Neutrophil (primary cell): ENCODE results near the gene AP2B1.
A peak's percentile ranks its signal among the peaks of the same experiment; 100 is the strongest.

Experiments
- H3K27ac ChIP-seq: fragments of 200-600 bp; sonication (generic); 2 replicates; pipeline ENCODE4 v1.5.1; 2016; ENCODE audit warnings: mild to moderate bottlenecking, moderate library complexity
- H3K27me3 ChIP-seq: fragments of 200-600 bp; sonication (generic); 2 replicates; pipeline ENCODE4 v1.6.0; 2016; ENCODE audit warnings: mild to moderate bottlenecking
- H3K36me3 ChIP-seq: fragments of 200-600 bp; sonication (generic); 2 replicates; pipeline ENCODE4 v1.5.1; 2017
- H3K4me1 ChIP-seq, 2 experiments: fragments of 200-600 bp in 1 of 2; sonication (generic) in 1 of 2; 1 replicate in 1 of 2; 2 replicates in 1 of 2; pipeline versions ENCODE4 v1.5.1 to v1.6.1; 2013 to 2016; ENCODE audit warnings: low read depth in 1 of 2, low read length in 1 of 2, mild to moderate bottlenecking in 1 of 2, moderate library complexity in 1 of 2; ENCODE audit not compliant: control insufficient read depth in 1 of 2, insufficient read depth in 1 of 2
- H3K4me3 ChIP-seq, 2 experiments: fragments of 200-600 bp in 1 of 2; sonication (generic) in 1 of 2; 1 replicate in 1 of 2; 2 replicates in 1 of 2; pipeline ENCODE4 v1.5.1; 2013 to 2016; ENCODE audit warnings: low read depth in 1 of 2, low read length in 1 of 2, mild to moderate bottlenecking in 1 of 2, moderate library complexity in 1 of 2
- H3K9me3 ChIP-seq: fragments of 200-600 bp; sonication (generic); 2 replicates; pipeline ENCODE4 v1.5.1; 2016
- CTCF ChIP-seq: fragments of 200-600 bp; sonication (generic); IDR thresholded peaks from 2 replicates; pipeline ENCODE4 v1.5.1; 2016; ENCODE audit warnings: antibody characterized with exemption

Gene AP2B1

GRCh38 chr17:35587074-35587961 lies at the start of gene AP2B1:
AP2B1 (plus strand) TSS chr17:35587322; CDS start chr17:35594031, 6,709 bp downstream.
- peak; percentile 43 for TF ChIP-seq CTCF
- Histone ChIP-seq H3K4me1 (peaks cover 25 to 27% of the 10 kb centered on the region in 2 experiments), H3K27me3 (peaks cover 24% of the 10 kb centered on the region), H3K36me3 (no peaks in the 10 kb centered on the region), H3K9me3 (no peaks in the 10 kb centered on the region), H3K4me3 (peak within 1 kb of the TSS; percentile 76 to 94), H3K27ac (peak within 1 kb of the TSS; percentile 93)

GRCh38 chr17:35537601-35538141 lies 49.5 kb upstream of the AP2B1 start, which contains the start of gene SLFN12L:
SLFN12L (minus strand) TSS chr17:35537678; CDS start chr17:35522364, 15,314 bp downstream.
- TF ChIP-seq CTCF, result no peak
- H3K27me3 ChIP-seq, result no peaks in the 10 kb centered on the region
- H3K27ac ChIP-seq, result no peak within 1 kb of the TSS
- H3K4me3 ChIP-seq, result no peak within 1 kb of the TSS
- no peaks in the 10 kb centered on the region for H3K9me3 ChIP-seq
- H3K4me1 ChIP-seq, result peaks cover 23 to 37% of the 10 kb centered on the region in 2 experiments
- no peaks in the 10 kb centered on the region for H3K36me3 ChIP-seq

- Histone ChIP-seq H3K27ac (peak overlapping the region; percentile 97), H3K4me3 (peak overlapping the region; percentile 30 to 63)
Measured at GRCh38 chr17:35539659-35540026, 47.5 kb upstream of the AP2B1 start.

GRCh38 chr17:35540589-35541404 lies 46.3 kb upstream of the AP2B1 start:
- Histone ChIP-seq H3K4me1 (peaks cover 23 to 37% of the 10 kb centered on the region in 2 experiments), H3K4me3 (peak overlapping the region; percentile 63 to 65), H3K27me3 (no peaks in the 10 kb centered on the region), H3K27ac (peak overlapping the region; percentile 97), H3K36me3 (no peaks in the 10 kb centered on the region), H3K9me3 (no peaks in the 10 kb centered on the region)
- peak; percentile 62 for TF ChIP-seq CTCF

More at GRCh38 chr17:35539659-35540026, 47.5 kb upstream of the AP2B1 start:
- no peaks in the 10 kb centered on the region for H3K9me3 ChIP-seq
- no peaks in the 10 kb centered on the region for H3K27me3 ChIP-seq
- no peaks in the 10 kb centered on the region for H3K36me3 ChIP-seq
- TF ChIP-seq CTCF, result no peak
- H3K4me1 ChIP-seq, result peaks cover 23 to 37% of the 10 kb centered on the region in 2 experiments

GRCh38 chr17:35541434-35541833 lies 45.7 kb upstream of the AP2B1 start:
- peak overlapping the region; percentile 63 to 65 for H3K4me3 ChIP-seq
- no peaks in the 10 kb centered on the region for H3K9me3 ChIP-seq
- H3K27ac ChIP-seq, result peak overlapping the region; percentile 97
- H3K36me3 ChIP-seq, result no peaks in the 10 kb centered on the region
- peaks cover 27 to 43% of the 10 kb centered on the region in 2 experiments for H3K4me1 ChIP-seq
- no peaks in the 10 kb centered on the region for H3K27me3 ChIP-seq
- no peak for TF ChIP-seq CTCF
